K562 (cell line): Measurements from ENCODE around the gene IL17REL. TPM values are rescaled to one million over a fixed set of nuclear protein-coding genes. Genes with fewer than 3 reads are reported as not detected.
A peak's percentile ranks its signal among the peaks of the same experiment; 100 is the strongest.

Experiments used
- ATAC-seq: fragments of 200-7000 bp; cut with Tn5 transposase; 3 replicates; pipeline ENCODE4 v1.9.1; 2020; ENCODE audit warnings: moderate library complexity
- BruUV-seq: library from RNA; stranded (reverse); fragments of 400-500 nt; replicated peaks from 2 replicates; lab custom pipeline; 2021; lab: Mats Ljungman, UMichigan
- CTCF ChIA-PET: fragments of 300-600 bp; formaldehyde crosslinking; extraction: SDS; loops from one replicate; lab custom pipeline; 2021; ENCODE audit warnings: low intra/inter-chr PET ratio; lab: Yijun Ruan, JAX
- POLR2A ChIA-PET: fragments of 300-600, 350-650 bp; sonication (Branson Sonifier 250); formaldehyde crosslinking; extraction: SDS; loops from one replicate; lab custom pipeline; 2021; ENCODE audit warnings: antibody characterized with exemption, inconsistent platforms; lab: Yijun Ruan, JAX
- DNase-seq, 4 experiments: peaks; one replicate each; pipeline versions ENCODE4 v3.0.0 to v3.0.0-alpha.2; 2011 to 2018; ENCODE audit warnings: low spot score in 3 of 4, mixed read lengths in 3 of 4; ENCODE audit errors: extremely low read depth in 1 of 4
- FAIRE-seq: peaks from 2 replicates; lab custom pipeline; 2011; peaks lifted over from hg19 to GRCh38; lab: Jason Lieb, UNC
- H2AFZ ChIP-seq: 2 replicates; pipeline ENCODE4 v1.6.0; 2011; ENCODE audit warnings: low read depth, low read length, control low read depth, inconsistent platforms
- H3K27ac ChIP-seq: fragments of 200-600 bp; 3 replicates; pipeline ENCODE4 v1.8.0; 2011; ENCODE audit warnings: low read depth, mild to moderate bottlenecking, control low read depth, inconsistent platforms, low read length, moderate library complexity, mixed read lengths; ENCODE audit errors: extremely low read depth
- H3K27me3 ChIP-seq, 2 experiments: fragments of 300-600 bp in 1 of 2; 2 replicates in 1 of 2; 3 replicates in 1 of 2; pipeline versions ENCODE4 v1.6.0 to v1.8.0; 2011; ENCODE audit warnings: inconsistent platforms in 2 of 2, low read length in 2 of 2, mild to moderate bottlenecking in 1 of 2, mixed read lengths in 1 of 2, moderate library complexity in 1 of 2; ENCODE audit not compliant: control insufficient read depth in 2 of 2, insufficient read depth in 2 of 2
- H3K36me3 ChIP-seq: fragments of 300-600 bp; 3 replicates; pipeline ENCODE4 v1.8.0; 2011; ENCODE audit warnings: mild to moderate bottlenecking, low read length, inconsistent platforms; ENCODE audit not compliant: control insufficient read depth, insufficient read depth
- H3K4me1 ChIP-seq, 2 experiments: fragments of 200-600 bp in 1 of 2; replicated peaks in 1 of 2; 2 replicates in 1 of 2; 3 replicates in 1 of 2; pipeline versions ENCODE4 v1.5.1 to v1.8.0; 2011; ENCODE audit warnings: inconsistent platforms in 2 of 2, low read length in 2 of 2, mild to moderate bottlenecking in 1 of 2, mixed read lengths in 1 of 2, moderate library complexity in 1 of 2; ENCODE audit not compliant: control insufficient read depth in 2 of 2, insufficient read depth in 2 of 2
- H3K4me2 ChIP-seq: 2 replicates; pipeline ENCODE4 v1.6.1; 2011; ENCODE audit warnings: low read length, control low read depth, inconsistent platforms, mixed read lengths; ENCODE audit not compliant: insufficient read depth
- H3K4me3 ChIP-seq: fragments of 200-600 bp; sonication (generic), shearing (Covaris generic); 2 replicates; pipeline ENCODE4 v1.5.1; 2016; ENCODE audit warnings: control low read depth, inconsistent platforms
- H3K79me2 ChIP-seq: fragments of 200-600 bp; 3 replicates; pipeline ENCODE4 v1.8.0; 2011; ENCODE audit warnings: low read length, inconsistent platforms; ENCODE audit not compliant: control insufficient read depth, insufficient read depth
- H3K9ac ChIP-seq, 2 experiments: 2 replicates each; pipeline versions ENCODE4 v1.6.0 to v1.6.1; 2011; ENCODE audit warnings: low read depth in 2 of 2, low read length in 2 of 2, control low read depth in 1 of 2, inconsistent platforms in 1 of 2, mild to moderate bottlenecking in 1 of 2, mixed read lengths in 1 of 2; ENCODE audit not compliant: insufficient read depth in 1 of 2
- H3K9me1 ChIP-seq: one replicate; pipeline ENCODE4 v1.6.0; 2011; ENCODE audit warnings: inconsistent platforms, mild to moderate bottlenecking, low read length, moderate library complexity; ENCODE audit not compliant: control insufficient read depth, insufficient read depth
- H3K9me3 ChIP-seq: replicated peaks from 2 replicates; pipeline ENCODE4 v1.5.1; 2011; ENCODE audit warnings: low read depth, low read length, inconsistent platforms; ENCODE audit not compliant: control insufficient read depth, insufficient read depth
- H4K20me1 ChIP-seq: replicated peaks from 2 replicates; pipeline ENCODE4 v1.6.1; 2011; ENCODE audit warnings: low read length, inconsistent platforms, mixed read lengths; ENCODE audit not compliant: control insufficient read depth, insufficient read depth
- CREB5 ChIP-seq: fragments of 250-450 bp; sonication (Bioruptor Pico); IDR thresholded peaks from 2 replicates; pipeline ENCODE4 v1.5.0; 2020; ENCODE audit warnings: mild to moderate bottlenecking
- DPF2 ChIP-seq: fragments of 450-650 bp; IDR thresholded peaks from 2 replicates; pipeline ENCODE4 v1.6.1; 2016
- ETS1 ChIP-seq: conservative IDR thresholded peaks from 2 replicates; pipeline ENCODE4 v1.6.1; 2011; ENCODE audit warnings: low read depth, mild to moderate bottlenecking, low read length; ENCODE audit not compliant: control insufficient read depth
- ETV5 ChIP-seq: sonication (generic); formaldehyde crosslinking; IDR thresholded peaks from 2 replicates; pipeline ENCODE4 v1.4.0; 2020; ENCODE audit warnings: low read depth, mild to moderate bottlenecking, missing genetic modification reagents
- HBP1 ChIP-seq: fragments of 450-650 bp; formaldehyde crosslinking; IDR thresholded peaks from 2 replicates; pipeline ENCODE4 v1.4.0; 2022; ENCODE audit warnings: missing genetic modification characterization
- IFI16 ChIP-seq: fragments of 250-450 bp; sonication (Bioruptor Pico); IDR thresholded peaks from 2 replicates; pipeline ENCODE4 v2.1.2; 2022; ENCODE audit warnings: mild to moderate bottlenecking, inconsistent platforms
- KDM1A ChIP-seq, 2 experiments: fragments of 450-650 bp; IDR thresholded peaks; 2 replicates each; pipeline ENCODE4 v1.6.1; 2016; ENCODE audit warnings: mild to moderate bottlenecking in 2 of 2
- KLF16 ChIP-seq: IDR thresholded peaks from 2 replicates; pipeline ENCODE4 v1.6.1; 2016; ENCODE audit warnings: antibody characterized with exemption
- POLR3G ChIP-seq: IDR thresholded peaks from 2 replicates; pipeline ENCODE4 v1.6.1; 2011; ENCODE audit not compliant: insufficient read length, insufficient replicate concordance; ENCODE audit errors: extremely low read depth
- PREB ChIP-seq: sonication (generic); formaldehyde crosslinking; IDR thresholded peaks from 2 replicates; pipeline ENCODE4 v1.8.1; 2023; ENCODE audit warnings: mild to moderate bottlenecking, missing genetic modification reagents
- TARDBP ChIP-seq: fragments of 450-650 bp; IDR thresholded peaks from 2 replicates; pipeline ENCODE4 v1.6.1; 2016
- ZNF280B ChIP-seq: fragments of 250-450 bp; sonication (Bioruptor Pico); IDR thresholded peaks from 2 replicates; pipeline ENCODE4 v1.5.1; 2021; ENCODE audit warnings: mild to moderate bottlenecking
- ZNF347 ChIP-seq: fragments of 450-650 bp; formaldehyde crosslinking; IDR thresholded peaks from 2 replicates; pipeline ENCODE4 v1.4.0; 2020; ENCODE audit warnings: low read depth, mild to moderate bottlenecking, moderate library complexity
- ZNF384 ChIP-seq: IDR thresholded peaks from 2 replicates; pipeline ENCODE4 v1.6.1; 2012; ENCODE audit warnings: low read depth, low read length, improper control_type of control experiment
- ZNF75A ChIP-seq: fragments of 450-650 bp; formaldehyde crosslinking; IDR thresholded peaks from 2 replicates; pipeline ENCODE4 v1.4.0; 2020; ENCODE audit warnings: mild to moderate bottlenecking
- WGBS: fragments of 100-300 bp; shearing (Covaris generic); methylation state at CpG from one replicate; pipeline ENCODE4 v1.1.6; 2016; ENCODE audit warnings: low coverage, mixed read lengths; ENCODE audit not compliant: insufficient coverage; ENCODE audit errors: missing lambda C conversion rate; 5-methylcytosine and 5-hydroxymethylcytosine counted together
- in situ Hi-C: fragments of 300-500 bp; cut with MboI; formaldehyde crosslinking; loops from 4 replicates; pipeline ENCODE4 v1.15.0; 2018; ENCODE audit warnings: inconsistent platforms, mixed read lengths
- intact Hi-C: fragments of 100-400 bp; cut with micrococcal nuclease; formaldehyde crosslinking; loops from 2 replicates; pipeline ENCODE4 v1.14.2; 2022
- polyA plus RNA-seq, 8 experiments: library from polyadenylated mRNA; depleted of rRNA in 4 of 8; stranded (reverse) in 5 of 8; unstranded in 3 of 8; fragments of >200 nt; fragmentation: Nextera tagmentation in 2 of 8; fragmentation: Illumina TruSeq in 1 of 8; extraction: Ambion mirVana in 2 of 8; extraction: Trizol in 1 of 8; gene quantifications; 2 replicates each; pipeline versions ENCODE4 v1.2.1 to v1.2.3, GENCODE V29; 2011 to 2014; ENCODE audit warnings: inconsistent platforms in 1 of 8, missing spikeins in 1 of 8
- total RNA-seq, 7 experiments: library from RNA; depleted of rRNA in 6 of 7; stranded (reverse); fragments of >200 nt in 6 of 7; fragmentation: Illumina TruSeq in 2 of 7; extraction: Trizol in 2 of 7; gene quantifications; 2 replicates each; pipeline versions ENCODE4 v1.2.1 to v1.2.3, GENCODE V29; 2011 to 2021; ENCODE audit warnings: low replicate concordance in 1 of 7

The IL17REL gene
- total and polyA plus RNA-seq, 9 of the 15 experiments (the other 6 are each of a cell fraction or from before 2014, with no cell fraction given) = 0.05 to 0.42 (median 0.11) TPM; not detected in 4

GRCh38 chr22:49972163-49973017, 40.2 kb downstream of the IL17REL start:
- peak overlapping the region; percentile 70; the same call in 1 of the 2 replicates for H3K4me2 ChIP-seq
- in situ Hi-C loops = no loop called here
- H3K27me3 ChIP-seq = no peaks in the 10 kb centered on the region; a peak in 1 of 5 replicates
- H3K27ac ChIP-seq = peak overlapping the region; percentile 90
- no TSS peak for BruUV-seq
- peaks cover 13 to 71% of the 10 kb centered on the region in 2 experiments for H3K4me1 ChIP-seq
- H3K4me3 ChIP-seq = no peak overlapping the region
- no peaks in the 10 kb centered on the region for H3K9me3 ChIP-seq
- ChIA-PET POLR2A (interaction anchor here (1.7 to 2.0 kb wide), 2 partner anchors 10 to 13 kb away, joined by 5 to 9 read pairs; no protein-coding TSS in a partner anchor), CTCF (no interaction called here)
- intact Hi-C loops = loop anchor here (5.0 kb wide), 1 partner anchor 40 kb away; no protein-coding TSS in a partner anchor
- FAIRE-seq = no peak
- no peaks in the 10 kb centered on the region for H4K20me1 ChIP-seq
- peak in 2 of 4 experiments; percentile 11 to 22 for DNase-seq
- H3K9me1 ChIP-seq = peaks cover 4% of the 10 kb centered on the region
- no peak overlapping the region for H2AFZ ChIP-seq
- peaks cover 5% of the 10 kb centered on the region; the same call in 2 of the 3 replicates for H3K79me2 ChIP-seq
- WGBS = 74% methylated on average over 6 of the region's 45 CpGs
- H3K9ac ChIP-seq = peak overlapping the region; percentile 77 to 94; a peak in 3 of 4 replicates
- H3K36me3 ChIP-seq = no peaks in the 10 kb centered on the region
- ATAC-seq = no peak
- TF ChIP-seq ETV5 (no peak), ZNF384 (no peak), ZNF280B (no peak), DPF2 (peak; percentile 18; the same call in 1 of the 2 replicates), IFI16 (no peak), ZNF347 (CRISPR knock-in tag) (no peak), HBP1 (CRISPR knock-in tag) (no peak), POLR3G (no peak), KLF16 (no peak), ZNF75A (no peak), ETS1 (no peak), CREB5 (CRISPR knock-in tag) (no peak), TARDBP (no peak), PREB (CRISPR knock-in tag) (no peak), KDM1A (IDR thresholded peaks at IDR 0.05) (0 out of 4 replicates have a peak, but pooled peaks of 1 of the 2 experiments have one; percentile 12)
